ENCODE data around the gene TBC1D5.
"Not testable (repeated sequence)": the region's sequence is repeated elsewhere in the genome, so short reads cannot be mapped to it uniquely, and the experiment has no call there.

TBC1D5 gene

GRCh38 chr3:17394541-17395155 is 347.8 kb downstream of the TBC1D5 start:
- DNase-seq = no peak

GRCh38 chr3:17392516-17392915 is 349.9 kb downstream of the TBC1D5 start:
- not testable (repeated sequence) for DNase-seq

GRCh38 chr3:17390785-17391184 is 351.6 kb downstream of the TBC1D5 start:
- DNase-seq = no peak

DNA sequence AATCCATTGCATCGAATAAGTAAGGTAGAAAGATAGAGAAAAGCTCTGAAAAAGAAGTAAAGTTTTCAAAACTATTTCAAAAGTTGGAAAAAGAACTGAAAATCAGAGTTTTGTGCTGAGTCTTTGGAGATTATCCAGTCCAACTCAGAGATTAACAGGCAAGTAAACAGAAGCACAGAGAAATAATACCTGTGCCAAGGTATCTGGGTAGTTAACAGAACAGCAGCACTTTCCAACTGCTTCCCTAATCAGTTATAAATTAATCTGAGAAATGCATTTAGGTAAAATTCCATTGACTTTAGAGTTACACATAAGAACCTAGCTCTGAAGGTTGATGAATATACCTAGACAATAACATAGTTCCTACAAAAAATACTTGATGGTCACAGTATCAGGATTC is 355.3 kb downstream of the TBC1D5 start:
- DNase-seq = no peak

DNA sequence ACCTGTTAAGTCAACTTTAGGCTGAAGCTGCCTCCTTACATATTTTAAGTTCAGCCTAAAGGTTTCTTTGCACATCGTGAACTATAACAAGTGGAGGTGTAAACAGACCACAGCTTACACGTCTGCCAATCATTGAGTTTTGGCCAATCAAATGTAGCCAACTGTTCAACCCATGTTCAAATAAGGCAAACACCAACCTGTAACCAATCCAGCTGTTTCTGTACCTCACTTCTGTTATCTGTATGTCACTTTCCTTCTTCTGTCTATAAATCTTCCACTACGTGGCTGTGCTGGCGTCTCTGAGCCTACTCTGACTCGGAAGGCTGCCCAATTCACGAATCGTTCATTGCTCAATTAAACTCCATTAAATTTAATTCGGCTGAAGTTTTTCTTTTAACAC is 356.0 kb downstream of the TBC1D5 start:
- DNase-seq = no peak

DNA sequence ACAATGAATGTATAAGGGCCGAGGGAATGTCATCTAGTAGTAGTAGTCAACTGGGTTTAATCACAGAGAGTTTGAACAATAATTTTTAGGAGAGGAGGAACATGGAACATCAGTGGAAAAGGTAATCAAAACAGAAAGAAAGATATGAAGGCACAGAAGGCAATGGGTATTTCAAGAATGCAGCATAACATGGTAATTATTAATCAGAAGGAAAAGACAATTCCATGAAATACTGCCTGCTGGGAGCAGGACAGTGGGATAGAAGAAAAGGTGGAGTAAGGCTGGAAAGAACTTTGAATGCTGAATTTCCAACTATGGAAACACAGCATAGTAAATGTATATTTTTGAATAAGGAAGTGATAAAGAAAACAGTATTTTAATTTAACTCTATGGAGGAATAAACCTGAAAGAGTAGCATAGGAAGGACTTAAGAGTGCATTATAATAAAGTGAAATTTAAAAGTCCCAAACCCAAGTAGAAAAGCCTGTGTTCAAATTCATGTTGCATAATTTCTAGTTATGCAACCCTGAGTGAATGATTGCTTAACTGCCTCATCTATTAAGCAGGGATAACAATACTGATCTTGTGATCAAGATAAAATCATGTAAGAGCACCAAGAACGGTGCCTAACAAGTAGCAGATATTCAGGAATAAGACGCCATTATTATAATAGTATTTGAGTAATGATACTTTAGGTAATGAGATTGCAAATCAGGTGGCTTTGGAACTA is 357.7 kb downstream of the TBC1D5 start:
- no peak for DNase-seq

DNA sequence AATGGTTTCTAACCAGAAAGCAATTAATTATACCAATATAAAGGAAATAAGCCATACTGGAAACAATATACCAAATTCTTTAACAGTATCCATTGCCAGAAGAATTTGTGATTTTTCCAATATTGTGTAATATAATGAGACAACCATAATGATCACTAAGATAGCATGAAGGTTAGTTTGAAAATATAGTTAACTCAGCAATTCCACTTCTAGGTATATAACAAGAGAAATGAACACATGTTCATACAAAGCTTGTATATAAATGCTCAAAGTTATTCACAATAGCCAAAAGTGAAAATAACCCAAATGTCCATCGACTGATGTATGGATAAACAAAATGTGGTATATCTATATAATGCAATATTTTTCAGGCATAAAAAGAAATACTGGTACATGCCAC is 369.1 kb downstream of the TBC1D5 start:
- DNase-seq = no peak

GRCh38 chr3:17372362-17373210 is 369.8 kb downstream of the TBC1D5 start:
- no peak for DNase-seq

- no peak for DNase-seq
Measured at GRCh38 chr3:17369973-17370372, 372.5 kb downstream of the TBC1D5 start.

GRCh38 chr3:17367171-17367570 is 375.3 kb downstream of the TBC1D5 start:
- no peak for DNase-seq

DNA sequence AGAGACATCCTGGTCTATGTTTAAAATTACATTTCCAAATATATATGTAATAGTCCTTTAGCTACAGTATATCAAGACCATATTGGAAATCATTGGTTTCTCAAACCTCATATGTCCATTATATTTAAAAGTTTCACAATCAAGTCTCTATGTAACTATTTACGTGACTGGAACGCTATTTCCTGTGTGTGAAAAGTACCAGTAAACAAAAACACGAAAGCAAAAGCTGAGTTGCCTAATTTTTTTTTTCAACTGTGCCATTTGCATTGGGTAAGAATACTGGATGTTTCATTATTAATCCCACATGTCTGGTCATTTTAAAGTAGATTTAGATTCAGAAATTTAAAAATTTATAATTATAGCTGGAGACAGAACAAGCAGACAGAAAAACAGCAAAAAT is 381.4 kb downstream of the TBC1D5 start:
- DNase-seq = no peak

- DNase-seq = no peak
Measured at GRCh38 chr3:17359911-17360310, 382.5 kb downstream of the TBC1D5 start.

DNA sequence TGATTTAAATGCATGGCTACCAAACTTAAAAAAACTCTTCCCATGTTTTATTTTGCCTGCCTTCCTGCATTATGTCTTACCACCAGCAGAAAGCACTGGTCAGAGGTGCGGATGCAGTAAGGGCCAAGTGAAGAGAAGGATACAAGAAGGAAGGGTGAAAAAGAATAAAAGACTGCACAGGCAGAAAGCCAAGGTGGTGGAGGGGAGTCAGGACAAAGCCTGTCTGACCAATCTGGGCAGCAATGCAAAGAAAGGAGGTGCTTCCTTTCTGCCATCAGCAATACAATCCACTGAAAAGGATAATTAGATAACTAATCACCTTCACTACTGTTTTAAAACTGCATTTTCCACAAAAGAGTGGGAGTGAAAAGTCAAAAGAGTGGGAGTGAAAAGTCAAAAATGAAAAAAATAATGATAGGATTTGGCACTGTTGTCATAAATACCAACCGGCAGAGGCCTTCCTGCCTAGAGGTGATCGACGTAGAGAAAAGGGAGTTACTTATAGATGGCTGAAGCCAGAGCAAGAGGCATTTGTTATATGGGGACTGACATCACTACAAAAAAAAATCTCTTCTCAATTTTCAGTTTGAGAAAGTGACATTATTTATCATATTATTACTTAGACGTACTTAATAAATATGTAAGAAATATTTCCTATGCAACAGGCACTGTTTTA is 385.3 kb downstream of the TBC1D5 start:
- DNase-seq = no peak

DNA sequence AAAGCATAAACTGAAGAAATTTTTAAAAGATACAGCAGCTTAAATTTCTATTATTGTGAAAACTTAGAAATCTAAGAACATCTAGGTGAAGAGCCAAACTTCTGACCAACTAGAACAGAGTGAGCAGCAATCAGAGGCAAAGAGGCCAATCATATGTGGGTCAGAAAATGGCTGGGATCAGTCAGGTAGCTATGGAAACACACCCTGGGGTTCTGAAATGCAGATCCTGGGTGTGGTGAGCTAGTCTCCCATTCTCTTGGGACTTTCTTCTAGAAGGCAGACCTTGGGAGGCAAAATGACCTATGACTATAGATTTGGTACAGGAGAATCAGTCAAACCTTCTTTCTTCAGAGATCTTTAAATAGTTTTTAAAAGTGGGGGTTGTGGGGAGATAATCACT is 385.8 kb downstream of the TBC1D5 start:
- DNase-seq = no peak

DNA sequence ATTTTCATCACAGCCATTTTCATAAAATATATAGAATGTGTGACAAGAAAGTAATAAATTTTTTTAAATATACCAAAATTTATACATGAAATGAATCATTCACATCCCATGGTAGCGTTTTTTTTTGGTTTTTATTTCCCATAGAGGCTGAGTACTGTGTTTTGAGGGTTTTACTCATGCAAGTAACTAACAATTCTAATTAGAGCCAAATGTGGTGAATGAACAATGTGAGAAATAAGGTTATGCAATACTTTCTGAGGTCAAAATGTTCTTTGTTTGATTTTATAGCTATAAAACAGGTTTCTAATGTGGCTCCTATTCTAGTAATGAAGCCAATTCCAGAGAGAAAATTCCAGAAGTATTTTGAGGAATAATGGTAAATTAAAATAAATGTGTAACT is 386.8 kb downstream of the TBC1D5 start:
- no peak for DNase-seq

DNA sequence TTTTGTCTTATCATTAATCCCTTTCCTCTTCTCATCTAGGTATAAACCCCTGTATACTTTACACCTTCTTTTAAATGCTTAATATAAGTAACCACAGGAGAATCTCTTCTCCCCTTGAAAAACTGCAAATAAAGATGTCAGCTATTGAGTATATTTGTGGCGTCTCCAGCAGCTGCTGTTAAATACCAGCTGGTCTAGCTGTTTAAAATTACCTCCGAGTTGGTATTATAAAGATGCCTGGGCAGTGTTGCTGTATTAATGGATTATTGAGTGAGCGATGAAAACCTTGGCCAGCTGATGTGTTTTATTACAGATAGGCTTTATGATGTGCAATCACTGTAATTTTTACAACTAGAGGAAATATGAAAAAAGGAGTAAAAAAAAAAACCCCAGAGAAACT is 388.1 kb downstream of the TBC1D5 start:
- DNase-seq = no peak

- DNase-seq = no peak
Measured at GRCh38 chr3:17352620-17353019, 389.8 kb downstream of the TBC1D5 start.

GRCh38 chr3:17351193-17351592 is 391.2 kb downstream of the TBC1D5 start:
- not testable (repeated sequence) for DNase-seq

GRCh38 chr3:17349093-17349492 is 393.3 kb downstream of the TBC1D5 start:
- no peak for DNase-seq

GRCh38 chr3:17342119-17342518 is 400.3 kb downstream of the TBC1D5 start:
- no peak for DNase-seq

GRCh38 chr3:17340693-17341092 is 401.7 kb downstream of the TBC1D5 start:
- no peak for DNase-seq

DNA sequence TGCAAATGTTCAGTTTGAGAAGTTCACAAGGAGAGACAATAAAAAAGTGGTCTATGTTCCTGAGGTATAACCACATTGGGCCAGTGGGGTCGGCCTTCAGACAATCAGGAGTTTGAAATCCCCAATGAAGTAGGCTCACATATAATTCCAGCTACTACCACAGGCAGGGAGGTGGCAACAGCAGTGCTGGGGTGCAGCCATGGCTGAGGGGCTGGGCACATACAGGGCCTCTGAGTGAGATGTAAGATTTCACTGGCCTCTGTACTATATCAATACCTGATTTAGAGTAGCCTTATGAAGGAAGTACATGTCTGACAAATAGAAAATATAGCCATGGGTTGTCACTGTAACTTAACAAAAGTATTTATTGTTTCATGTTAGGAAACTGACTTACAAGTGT is 402.2 kb downstream of the TBC1D5 start:
- no peak for DNase-seq

DNA sequence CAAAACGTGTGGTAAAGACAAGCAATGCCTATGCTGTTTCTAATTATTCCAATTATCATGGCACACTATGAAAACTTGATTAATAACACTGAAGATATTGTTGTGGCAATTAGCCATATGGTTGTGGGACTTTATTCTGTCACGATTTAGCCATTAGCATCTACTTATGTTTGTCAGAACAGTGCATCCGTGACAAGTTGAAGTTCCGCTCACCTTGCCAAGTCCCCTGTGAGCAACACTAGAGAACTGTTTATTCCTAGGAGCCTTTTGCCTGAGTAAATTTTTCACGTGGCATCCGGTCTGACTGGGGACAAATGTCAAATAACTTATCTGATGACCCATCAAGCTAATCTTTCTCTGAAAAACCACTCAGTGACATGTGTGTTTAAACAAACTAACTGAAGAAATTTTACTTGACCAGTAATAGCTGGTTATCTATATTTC is 403.3 kb downstream of the TBC1D5 start:
- DNase-seq = no peak

Measured in NCI-H2029 treated with DMSO at 0.1 percent for 48 hours (cell line).